A673 (cell line): ENCODE results near the gene RNF186.

ENCODE experiments used
- CTCF ChIP-seq: fragments of 300-800, 200-600 bp; sonication (generic); conservative IDR thresholded peaks from 2 replicates; pipeline ENCODE4 v1.5.1; 2017; ENCODE audit warnings: low read depth, mild to moderate bottlenecking, antibody characterized with exemption, low read length, moderate library complexity, mixed read lengths
- EZH2 ChIP-seq: fragments of 200-600 bp; sonication (generic); IDR thresholded peaks from 2 replicates; pipeline ENCODE4 v1.6.1; 2017; ENCODE audit warnings: borderline replicate concordance, low read depth, mild to moderate bottlenecking, mixed read lengths, antibody characterized with exemption, low read length; ENCODE audit not compliant: poor library complexity, severe bottlenecking

GRCh38 chr1:19862944-19863343 is 47.9 kb upstream of the RNF186 start:
- TF ChIP-seq CTCF (no peak), EZH2 (no peak)
